ENCODE data around the gene PADI1.

The PADI1 gene

GRCh38 chr1:17277511-17278159 lies 72.7 kb downstream of the PADI1 start:
- DNase-seq, result no peak

GRCh38 chr1:17278996-17279830 lies 74.3 kb downstream of the PADI1 start:
- no peak for DNase-seq

GRCh38 chr1:17280436-17280835 lies 75.5 kb downstream of the PADI1 start:
- DNase-seq, result no peak

GRCh38 chr1:17280894-17281293 lies 76.0 kb downstream of the PADI1 start:
- DNase-seq, result no peak

- no peak for DNase-seq
These were observed 76.8 kb downstream of the PADI1 start for GRCh38 chr1:17281775-17282181.

GRCh38 chr1:17282836-17283235 lies 77.9 kb downstream of the PADI1 start:
- no peak for DNase-seq

GRCh38 chr1:17286646-17287045 lies 81.7 kb downstream of the PADI1 start:
- DNase-seq, result no peak

GRCh38 chr1:17287130-17287776 lies 82.3 kb downstream of the PADI1 start:
- no peak for DNase-seq

GRCh38 chr1:17289721-17290120 lies 84.8 kb downstream of the PADI1 start:
- no peak for DNase-seq

GRCh38 chr1:17290553-17290952 lies 85.6 kb downstream of the PADI1 start:
- DNase-seq, result no peak

GRCh38 chr1:17292299-17293160 lies 87.6 kb downstream of the PADI1 start:
- DNase-seq, result no peak

GRCh38 chr1:17293681-17294425 lies 88.9 kb downstream of the PADI1 start:
- DNase-seq, result no peak

GRCh38 chr1:17295292-17295691 lies 90.4 kb downstream of the PADI1 start:
- no peak for DNase-seq
